ENCODE data around the gene STEAP1B.
"Not testable (repeated sequence)": the region's sequence is repeated elsewhere in the genome, so short reads cannot be mapped to it uniquely, and the experiment has no call there.

STEAP1B gene

GRCh38 chr7:22452142-22452959 lies 47.6 kb downstream of the STEAP1B start:
- peak overlapping the region; percentile 25 for H3K4me3 ChIP-seq (ENCODE audit: low read depth, low read length)
- TF ChIP-seq CTCF (IDR thresholded peaks at IDR 0.05; ENCODE audit: control insufficient read depth, extremely low read depth, insufficient read depth) = peak; percentile 64
- DNase-seq (ENCODE audit: low read depth) = no peak

GRCh38 chr7:22450013-22450412 lies 50.0 kb downstream of the STEAP1B start:
- H3K4me3 ChIP-seq (ENCODE audit: low read depth, low read length); DNase-seq (ENCODE audit: low read depth): not testable (repeated sequence)

GRCh38 chr7:22447762-22448161 lies 52.2 kb downstream of the STEAP1B start:
- DNase-seq (ENCODE audit: low read depth) = no peak
- no peak for TF ChIP-seq CTCF (IDR thresholded peaks at IDR 0.05; ENCODE audit: control insufficient read depth, extremely low read depth, insufficient read depth)
- H3K4me3 ChIP-seq (ENCODE audit: low read depth, low read length) = no peak overlapping the region

- no peak for DNase-seq (ENCODE audit: low read depth)
- TF ChIP-seq CTCF (IDR thresholded peaks at IDR 0.05; ENCODE audit: control insufficient read depth, extremely low read depth, insufficient read depth) = no peak
- no peak overlapping the region for H3K4me3 ChIP-seq (ENCODE audit: low read depth, low read length)
Measured at GRCh38 chr7:22447008-22447407, 53.0 kb downstream of the STEAP1B start.

- DNase-seq (ENCODE audit: low read depth) = no peak
- no peak for TF ChIP-seq CTCF (IDR thresholded peaks at IDR 0.05; ENCODE audit: control insufficient read depth, extremely low read depth, insufficient read depth)
- no peak overlapping the region for H3K4me3 ChIP-seq (ENCODE audit: low read depth, low read length)
Measured at GRCh38 chr7:22445853-22446252, 54.1 kb downstream of the STEAP1B start.

GRCh38 chr7:22445140-22445743 lies 54.7 kb downstream of the STEAP1B start:
- DNase-seq (ENCODE audit: low read depth) = no peak
- no peak overlapping the region for H3K4me3 ChIP-seq (ENCODE audit: low read depth, low read length)
- TF ChIP-seq CTCF (IDR thresholded peaks at IDR 0.05; ENCODE audit: control insufficient read depth, extremely low read depth, insufficient read depth) = no peak

- DNase-seq (ENCODE audit: low read depth) = no peak
- H3K4me3 ChIP-seq (ENCODE audit: low read depth, low read length) = no peak overlapping the region
- no peak for TF ChIP-seq CTCF (IDR thresholded peaks at IDR 0.05; ENCODE audit: control insufficient read depth, extremely low read depth, insufficient read depth)
Measured at GRCh38 chr7:22444181-22444971, 55.6 kb downstream of the STEAP1B start.

Measured in LNCaP clone FGC (cell line).